HG02642 (cell line): ENCODE data around the gene IGSF21.

Experiments
- ATAC-seq: cut with Tn5 transposase; IDR thresholded peaks from one replicate; pipeline ENCODE4 v1.9.1; 2021; ENCODE audit warnings: mild to moderate bottlenecking; ENCODE audit not compliant: unreplicated experiment, poor library complexity

The IGSF21 gene

GRCh38 chr1:18093646-18094045, 14.0 kb upstream of the IGSF21 start:
- ATAC-seq: no peak

GRCh38 chr1:18094096-18094495, 13.5 kb upstream of the IGSF21 start:
- no peak for ATAC-seq

GRCh38 chr1:18097206-18097605, 10.4 kb upstream of the IGSF21 start:
- ATAC-seq: no peak

- ATAC-seq: no peak
These were observed 8.6 kb upstream of the IGSF21 start for GRCh38 chr1:18099026-18099425.

- ATAC-seq: no peak
These were observed 7.5 kb upstream of the IGSF21 start for GRCh38 chr1:18100060-18100459.

GRCh38 chr1:18100491-18101063, 7.0 kb upstream of the IGSF21 start:
- ATAC-seq: no peak

GRCh38 chr1:18101508-18101907, 6.1 kb upstream of the IGSF21 start:
- no peak for ATAC-seq

- no peak for ATAC-seq
These were observed 3.7 kb upstream of the IGSF21 start for GRCh38 chr1:18103788-18104421.

GRCh38 chr1:18104546-18105100, 3.0 kb upstream of the IGSF21 start:
- no peak for ATAC-seq

- ATAC-seq: no peak
These were observed 2.4 kb upstream of the IGSF21 start for GRCh38 chr1:18105196-18105595.

- ATAC-seq: no peak
These were observed 880 bp downstream of the IGSF21 start for GRCh38 chr1:18108299-18109057.

GRCh38 chr1:18109058-18109755, 1.6 kb downstream of the IGSF21 start:
- ATAC-seq: no peak

GRCh38 chr1:18109756-18110597, 2.4 kb downstream of the IGSF21 start:
- ATAC-seq: no peak

GRCh38 chr1:18110598-18110939, 3.0 kb downstream of the IGSF21 start:
- ATAC-seq: no peak

- ATAC-seq: no peak
These were observed 3.4 kb downstream of the IGSF21 start for GRCh38 chr1:18110968-18111367.

GRCh38 chr1:18111605-18112297, 4.2 kb downstream of the IGSF21 start:
- ATAC-seq: no peak

GRCh38 chr1:18112611-18113010, 5.0 kb downstream of the IGSF21 start:
- ATAC-seq: no peak

GRCh38 chr1:18114726-18115410, 7.3 kb downstream of the IGSF21 start:
- ATAC-seq: no peak

- ATAC-seq: no peak
These were observed 9.2 kb downstream of the IGSF21 start for GRCh38 chr1:18116777-18117176.
